Stimulated activated CD4-positive, alpha-beta T cell treated with anti-CD3 and anti-CD28 coated beads, Interleukin-1b, Interleukin-23, amount 100 ng/mL, for 48 hours (primary cell): ENCODE measurements around the gene RPS5.
"Not testable (repeated sequence)": the region's sequence is repeated elsewhere in the genome, so short reads cannot be mapped to it uniquely, and the experiment has no call there.

ENCODE experiments used
- DNase-seq: peaks from one replicate; pipeline ENCODE4 v3.0.0-alpha.2; 2020

RPS5 gene

GRCh38 chr19:58386576-58387337 lies at the start of gene RPS5:
RPS5 (plus strand) TSS chr19:58387269; CDS start chr19:58388138, 869 bp downstream.
- DNase-seq, result peak; percentile 98

DNA sequence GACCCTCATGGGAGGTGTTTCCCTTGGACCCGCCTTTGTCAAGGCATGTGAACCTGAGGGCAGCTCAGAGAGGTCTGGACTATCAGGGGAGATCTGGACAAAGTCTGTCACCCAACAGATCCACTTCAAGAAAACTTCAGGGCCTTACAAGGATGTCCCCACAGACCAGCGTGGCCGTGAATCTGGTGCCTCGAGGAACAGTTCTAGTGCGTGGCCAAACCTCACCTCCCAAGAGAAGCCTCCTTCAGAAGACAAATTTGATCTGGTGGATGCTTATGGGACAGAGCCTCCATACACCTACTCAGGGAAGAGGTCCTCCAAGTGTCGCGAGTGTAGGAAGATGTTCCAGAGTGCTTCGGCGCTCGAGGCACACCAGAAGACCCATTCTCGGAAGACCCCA lies 48.7 kb upstream of the RPS5 start:
- DNase-seq, result no peak

DNA sequence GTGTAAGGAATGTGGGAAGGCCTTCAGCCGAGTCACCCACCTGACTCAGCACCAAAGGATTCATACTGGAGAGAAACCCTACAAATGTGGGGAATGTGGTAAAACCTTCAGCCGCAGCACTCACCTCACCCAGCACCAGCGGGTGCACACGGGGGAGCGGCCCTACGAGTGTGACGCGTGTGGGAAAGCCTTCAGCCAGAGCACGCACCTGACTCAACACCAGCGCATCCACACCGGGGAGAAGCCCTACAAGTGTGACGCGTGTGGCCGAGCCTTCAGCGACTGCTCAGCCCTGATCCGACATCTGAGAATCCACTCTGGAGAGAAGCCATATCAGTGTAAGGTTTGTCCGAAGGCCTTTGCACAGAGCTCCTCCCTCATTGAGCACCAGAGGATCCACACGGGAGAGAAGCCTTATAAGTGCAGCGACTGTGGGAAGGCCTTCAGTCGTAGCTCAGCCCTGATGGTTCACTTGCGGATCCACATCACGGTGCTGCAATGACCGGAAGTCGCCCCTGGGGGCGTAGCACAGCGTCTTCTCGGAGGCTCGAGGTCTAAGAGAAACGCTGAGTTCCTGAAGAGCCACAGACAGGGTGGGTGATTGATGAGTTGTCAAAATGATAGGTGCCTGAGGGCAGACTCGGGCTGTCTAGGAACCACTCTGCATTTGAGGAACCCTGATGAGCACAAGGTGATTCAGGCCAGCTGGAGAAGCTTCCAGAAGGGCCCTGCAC lies 48.1 kb upstream of the RPS5 start:
- no peak for DNase-seq

DNA sequence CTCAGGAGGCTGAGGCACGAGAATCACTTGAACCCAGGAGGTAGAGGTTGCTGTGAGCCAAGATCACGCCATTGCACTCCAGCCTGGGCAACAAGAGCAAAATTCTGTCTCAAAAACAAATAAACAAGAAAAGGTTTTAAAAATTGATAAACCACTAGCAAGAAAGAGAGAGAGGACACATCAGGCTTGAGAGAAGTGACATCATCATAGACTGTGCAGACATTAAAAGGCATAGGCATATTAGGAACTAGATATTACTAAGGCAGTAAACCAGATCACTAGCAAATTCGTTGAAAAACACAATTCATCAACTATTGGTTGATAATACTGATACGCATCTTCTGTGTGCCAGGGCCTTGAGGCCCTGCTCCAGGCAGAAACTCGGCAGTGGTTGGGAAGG lies 41.5 kb upstream of the RPS5 start:
- DNase-seq, result no peak

GRCh38 chr19:58346961-58347929 lies 39.8 kb upstream of the RPS5 start:
- peak; percentile 68 for DNase-seq

DNA sequence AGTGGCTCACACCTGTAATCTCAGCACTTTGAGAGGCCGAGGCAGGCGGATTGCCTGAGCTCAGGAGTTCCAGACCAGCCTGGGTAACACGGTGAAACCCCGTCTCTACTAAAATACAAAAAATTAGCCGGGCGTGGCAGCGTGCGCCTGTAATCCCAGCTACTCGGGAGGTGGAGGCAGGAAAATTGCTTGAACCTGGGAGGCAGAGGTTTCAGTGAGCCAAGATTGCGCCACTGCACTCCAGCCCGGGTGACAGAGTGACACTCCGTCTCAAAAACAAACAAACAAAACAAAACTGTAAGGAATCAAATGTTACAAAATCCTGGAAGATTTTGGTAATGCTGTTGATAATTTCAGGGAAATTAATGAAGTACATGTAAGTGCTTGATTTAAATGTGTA lies 39.0 kb upstream of the RPS5 start:
- not testable (repeated sequence) for DNase-seq

GRCh38 chr19:58349590-58349989 lies 37.5 kb upstream of the RPS5 start:
- DNase-seq, result no peak

GRCh38 chr19:58350001-58350861 lies 36.8 kb upstream of the RPS5 start:
- no peak for DNase-seq

DNA sequence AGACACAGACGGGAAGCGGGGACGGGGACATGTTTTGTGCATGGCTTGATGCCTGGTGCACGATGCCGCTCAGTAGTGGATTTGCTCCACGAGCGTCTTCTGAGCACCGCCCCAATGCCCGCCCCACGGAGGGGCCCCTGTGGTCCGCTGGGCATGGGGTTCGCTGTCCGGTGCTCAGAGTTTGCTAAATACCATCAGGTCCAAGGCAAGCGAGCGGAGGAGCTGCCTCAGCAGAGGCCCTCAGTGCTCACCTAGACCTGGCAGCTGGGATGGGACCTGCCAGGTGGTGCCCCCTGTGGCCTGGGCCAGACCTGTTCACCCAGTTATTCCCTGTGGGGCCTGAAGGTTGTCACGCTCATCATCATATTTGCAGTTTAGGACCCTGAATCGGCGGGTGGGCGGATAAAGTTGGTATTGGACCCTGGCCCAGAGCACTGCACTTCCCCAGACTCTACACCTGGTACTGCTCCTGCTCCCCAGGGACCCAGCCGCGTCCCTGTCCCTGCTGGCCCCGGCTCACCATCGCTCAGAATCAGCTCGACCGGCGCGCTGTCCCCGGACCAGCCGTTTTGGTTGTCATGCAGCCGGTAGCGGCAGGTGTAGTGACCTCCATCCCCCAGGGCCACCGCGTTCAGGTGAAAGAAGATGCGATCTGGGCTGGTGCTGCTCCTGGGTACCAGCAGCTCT lies 36.1 kb upstream of the RPS5 start:
- DNase-seq, result no peak

GRCh38 chr19:58351558-58351878 lies 35.6 kb upstream of the RPS5 start:
- no peak for DNase-seq

DNA sequence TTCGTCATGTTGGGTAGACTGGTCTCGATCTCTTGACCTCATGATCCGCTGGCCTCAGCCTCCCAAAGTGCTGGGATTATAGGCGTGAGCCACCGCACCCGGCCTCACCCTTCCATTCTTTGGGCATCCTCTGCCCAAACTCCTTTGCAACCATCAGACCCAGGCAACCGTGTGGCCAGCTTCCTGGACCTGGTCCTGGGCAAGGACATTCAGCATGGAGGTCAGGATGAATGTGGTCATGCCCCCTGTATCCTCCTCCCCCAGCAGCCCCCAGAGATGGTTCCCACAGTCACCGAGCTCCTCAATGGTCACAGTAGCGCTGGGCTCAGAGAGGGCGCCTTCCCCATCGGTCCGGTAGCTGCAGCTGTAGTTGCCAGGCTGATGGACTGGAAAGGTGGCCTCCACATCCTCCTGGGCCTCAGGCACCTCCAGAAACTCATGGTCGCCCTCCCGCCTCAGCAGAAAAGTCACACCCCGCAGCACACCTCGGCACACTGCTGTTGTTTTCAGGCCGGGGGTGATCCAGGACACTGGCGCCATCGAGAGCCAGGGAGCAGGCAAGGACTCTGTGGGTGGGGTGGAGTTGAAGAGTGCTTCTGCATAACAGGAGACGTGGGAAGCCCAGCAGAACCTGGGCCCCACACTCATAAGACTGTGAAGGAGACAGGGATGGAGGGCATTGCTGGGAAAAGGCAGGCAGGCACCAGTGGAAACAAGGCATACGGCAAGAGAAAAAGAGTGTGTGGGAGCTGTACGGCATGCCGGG lies 34.9 kb upstream of the RPS5 start:
- no peak for DNase-seq

- DNase-seq, result no peak
Measured at GRCh38 chr19:58352760-58353671, 34.1 kb upstream of the RPS5 start, which contains the start of gene A1BG. A1BG (minus strand) TSS chr19:58353492; CDS start chr19:58353437, 55 bp downstream.

DNA sequence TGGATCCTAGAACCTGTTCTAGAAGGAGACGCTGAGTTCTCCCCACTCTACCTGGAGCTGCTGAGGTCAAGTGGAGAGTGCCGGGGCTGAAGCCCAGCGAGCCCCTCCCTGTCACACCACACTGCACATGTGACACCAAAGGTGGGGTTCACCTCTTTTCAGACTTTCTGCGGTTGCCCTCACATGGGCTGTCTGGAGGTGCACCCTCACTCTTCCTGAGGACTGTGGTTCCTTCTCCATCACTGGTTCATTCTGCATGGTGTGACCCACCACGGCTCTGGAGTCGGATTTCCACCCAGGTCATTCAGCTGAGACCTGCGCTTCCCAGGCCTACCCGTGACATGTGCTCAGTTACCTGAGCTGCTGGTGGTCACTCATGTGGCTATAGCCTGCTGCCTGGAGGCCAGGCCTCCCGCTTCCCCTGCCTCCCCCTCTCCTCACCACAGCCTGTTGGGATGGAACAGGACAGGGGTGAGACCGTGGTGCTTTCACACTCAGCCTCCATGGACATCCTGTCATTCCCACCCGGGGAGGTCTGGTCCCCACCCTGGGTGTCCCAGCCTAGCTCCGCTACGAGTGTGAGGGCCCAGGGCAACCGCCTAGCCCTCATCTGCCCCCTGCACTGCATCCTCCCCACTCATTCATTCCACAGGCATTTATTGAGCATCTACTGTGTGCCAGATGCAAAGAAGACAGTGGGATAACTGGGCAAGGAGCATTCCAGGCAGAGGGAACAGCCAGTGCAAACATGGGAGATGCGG lies 33.2 kb upstream of the RPS5 start:
- no peak for DNase-seq

DNA sequence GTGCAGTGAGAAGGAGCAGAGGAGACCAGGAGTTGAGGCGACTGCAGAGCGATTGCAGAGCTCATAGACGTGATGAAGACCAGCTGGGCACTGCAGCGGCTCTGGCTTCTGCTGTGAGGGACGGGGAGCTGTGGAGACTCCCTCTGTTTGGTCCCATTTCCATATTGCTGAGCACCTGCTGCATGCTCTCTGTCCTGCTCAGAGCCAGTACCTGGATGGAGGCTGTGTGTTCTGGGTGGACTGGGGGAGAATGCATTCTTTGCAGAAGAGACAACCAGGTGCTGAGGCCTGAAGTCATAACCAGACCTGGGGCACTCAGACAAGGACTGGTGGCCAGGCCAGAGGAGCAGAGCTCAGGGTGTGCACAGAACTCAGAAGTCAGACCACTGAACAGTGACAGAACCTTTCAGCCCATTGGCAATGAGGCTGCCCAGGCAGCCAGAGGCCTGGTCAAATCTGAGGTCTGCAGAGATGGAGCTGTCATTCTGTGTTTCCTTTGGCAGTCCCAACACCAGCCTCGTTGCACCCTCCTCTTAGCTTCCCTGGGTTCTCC lies 32.5 kb upstream of the RPS5 start:
- DNase-seq, result no peak

- no peak for DNase-seq
Measured at GRCh38 chr19:58355215-58355796, 31.8 kb upstream of the RPS5 start.

- DNase-seq, result peak; percentile 24
Measured at GRCh38 chr19:58355908-58356765, 30.9 kb upstream of the RPS5 start.
